Measurements from ENCODE around the gene IRGC.
"Not testable (repeated sequence)": the region's sequence is repeated elsewhere in the genome, so short reads cannot be mapped to it uniquely, and the experiment has no call there.

The IRGC gene

DNA sequence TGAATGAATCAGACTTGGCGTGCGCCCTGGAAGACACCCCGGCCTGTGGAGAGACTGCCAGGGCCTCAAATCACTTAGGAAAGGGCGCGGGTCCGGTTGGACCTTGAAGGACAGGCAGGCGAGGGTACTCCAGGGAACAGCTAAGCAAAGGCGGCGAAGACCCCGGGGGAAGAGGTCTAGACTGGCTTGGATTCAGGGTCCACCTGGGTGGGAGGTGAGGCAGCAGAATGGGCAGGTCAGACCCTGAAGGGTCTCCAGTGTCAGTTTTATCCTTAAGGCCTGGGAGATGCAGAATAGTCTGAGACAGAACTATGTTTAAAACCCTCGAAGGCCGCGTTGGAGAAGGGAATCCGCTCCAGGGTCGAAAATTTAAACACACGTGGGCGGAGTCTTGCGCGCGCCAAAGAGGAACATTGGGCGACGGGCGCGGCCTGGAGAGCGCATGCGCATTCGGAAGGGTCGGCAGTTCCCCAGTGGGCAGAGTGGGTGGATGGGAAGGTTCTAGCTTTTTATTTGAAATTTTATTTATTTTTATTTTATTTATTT, 39.5 kb downstream of the IRGC start:
- peak; percentile 51 for DNase-seq (ENCODE audit: low read depth)

- DNase-seq (ENCODE audit: low read depth) = peak; percentile 43
Measured at GRCh38 chr19:43759515-43759914, 43.6 kb downstream of the IRGC start.

- no peak for DNase-seq (ENCODE audit: low read depth)
Measured at GRCh38 chr19:43760941-43761340, 45.1 kb downstream of the IRGC start.

DNA sequence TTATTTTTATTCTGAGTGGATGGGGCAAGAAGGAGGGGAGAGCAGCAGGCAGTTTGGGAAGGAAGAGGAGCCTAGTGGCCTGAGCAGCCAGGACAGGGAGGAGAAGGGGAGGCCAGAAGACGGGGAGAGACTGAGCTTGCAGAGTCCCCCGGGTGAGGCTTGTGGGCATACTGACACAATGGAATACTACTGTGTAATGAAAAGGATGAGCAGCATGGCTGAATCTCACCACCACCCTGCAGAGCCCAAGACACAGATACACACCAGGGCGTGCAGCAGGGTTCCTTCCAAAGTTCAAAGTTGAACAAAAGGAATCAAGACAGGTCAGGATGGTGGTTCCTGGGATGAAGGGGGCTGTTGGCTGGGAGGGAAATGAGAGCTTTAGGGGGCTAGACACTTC, 46.9 kb downstream of the IRGC start:
- DNase-seq (ENCODE audit: low read depth) = no peak

DNA sequence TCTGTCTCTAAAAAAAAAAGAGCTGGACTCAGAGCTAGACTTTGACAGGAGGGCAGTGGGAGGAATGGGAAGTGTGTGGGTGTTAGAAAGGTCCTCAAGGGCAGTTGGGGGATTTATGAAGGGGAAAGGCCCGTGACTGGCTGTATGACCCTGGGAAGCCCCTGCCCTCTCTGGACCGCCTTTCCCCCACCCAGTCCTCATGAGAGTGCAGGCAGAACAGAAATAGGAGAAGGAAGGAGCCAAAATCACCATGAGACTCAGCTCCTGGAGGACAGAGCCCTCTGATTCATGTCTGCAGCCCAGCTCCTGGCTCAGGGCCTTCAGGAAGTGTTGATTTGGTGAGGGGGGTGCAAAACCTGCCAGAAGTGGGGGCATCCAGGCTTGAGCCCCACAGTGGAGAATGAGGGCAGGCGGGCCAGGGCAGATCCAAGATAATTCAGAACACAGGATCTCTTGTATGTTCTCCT, 47.6 kb downstream of the IRGC start:
- DNase-seq (ENCODE audit: low read depth) = no peak

- DNase-seq (ENCODE audit: low read depth) = not testable (repeated sequence)
Measured at GRCh38 chr19:43764684-43765083, 48.8 kb downstream of the IRGC start.

- DNase-seq (ENCODE audit: low read depth) = peak; percentile 83
Measured at GRCh38 chr19:43765109-43765876, 49.4 kb downstream of the IRGC start.

DNA sequence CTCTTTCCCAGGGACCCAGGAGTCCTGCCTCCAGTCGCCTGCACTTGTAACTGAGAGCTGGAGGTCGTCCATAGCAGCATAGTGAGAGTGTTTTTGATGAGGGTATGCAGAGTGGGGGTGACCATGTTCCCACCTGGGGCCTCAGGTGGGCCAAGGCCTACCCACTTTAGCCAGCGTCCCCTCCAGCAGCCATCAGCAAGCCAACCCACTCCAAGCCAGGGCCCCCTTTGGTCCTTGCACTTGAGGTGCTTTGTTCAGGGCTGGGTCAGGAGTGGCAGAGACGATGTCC, 50.8 kb downstream of the IRGC start:
- DNase-seq (ENCODE audit: low read depth) = no peak

GRCh38 chr19:43767316-43767715, 51.4 kb downstream of the IRGC start:
- DNase-seq (ENCODE audit: low read depth) = no peak

- no peak for DNase-seq (ENCODE audit: low read depth)
Measured at GRCh38 chr19:43767818-43768217, 51.9 kb downstream of the IRGC start.

GRCh38 chr19:43768273-43769050, 52.6 kb downstream of the IRGC start:
- DNase-seq (ENCODE audit: low read depth) = no peak

GRCh38 chr19:43769256-43769655, 53.4 kb downstream of the IRGC start:
- DNase-seq (ENCODE audit: low read depth) = no peak
